ENCODE data around the gene SIAH1. TPM values are rescaled to one million over a fixed set of nuclear protein-coding genes. Genes with fewer than 3 reads are reported as not detected.
"Not testable (repeated sequence)": the region's sequence is repeated elsewhere in the genome, so short reads cannot be mapped to it uniquely, and the experiment has no call there.

SIAH1 gene
- polyA plus RNA-seq, 1 experiment, result 11.7 TPM

DNA sequence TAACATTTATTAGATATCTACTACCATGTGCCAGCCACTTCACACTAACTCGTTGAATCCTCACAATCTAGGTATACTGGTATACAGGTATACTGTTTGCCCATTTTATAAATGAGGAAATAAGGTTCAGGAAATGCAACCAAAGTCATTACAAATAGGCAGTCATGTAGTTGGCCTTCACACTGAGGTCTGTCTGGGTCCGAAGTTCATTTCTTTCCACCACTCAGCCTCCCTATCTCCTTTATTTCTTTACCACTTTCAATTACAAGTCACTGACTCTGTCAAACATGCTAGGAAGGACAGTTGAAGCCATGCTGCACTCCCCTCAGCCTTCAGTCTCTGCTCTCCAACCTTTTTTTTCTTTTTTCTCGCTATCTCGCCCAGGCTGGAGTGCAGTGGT is 20.7 kb upstream of the SIAH1 start:
- Histone ChIP-seq H3K27me3 (ENCODE audit: control insufficient read depth, insufficient read depth, low read length) (no peaks in the 10 kb centered on the region), H3K4me3 (ENCODE audit: low read depth, low read length) (no peak overlapping the region), H3K36me3 (ENCODE audit: control insufficient read depth, insufficient read depth, low read length) (no peaks in the 10 kb centered on the region)
- POLR2A ChIA-PET, result no interaction called here
- no peak for DNase-seq (ENCODE audit: low read depth)
- TF ChIP-seq, protein P1, sequence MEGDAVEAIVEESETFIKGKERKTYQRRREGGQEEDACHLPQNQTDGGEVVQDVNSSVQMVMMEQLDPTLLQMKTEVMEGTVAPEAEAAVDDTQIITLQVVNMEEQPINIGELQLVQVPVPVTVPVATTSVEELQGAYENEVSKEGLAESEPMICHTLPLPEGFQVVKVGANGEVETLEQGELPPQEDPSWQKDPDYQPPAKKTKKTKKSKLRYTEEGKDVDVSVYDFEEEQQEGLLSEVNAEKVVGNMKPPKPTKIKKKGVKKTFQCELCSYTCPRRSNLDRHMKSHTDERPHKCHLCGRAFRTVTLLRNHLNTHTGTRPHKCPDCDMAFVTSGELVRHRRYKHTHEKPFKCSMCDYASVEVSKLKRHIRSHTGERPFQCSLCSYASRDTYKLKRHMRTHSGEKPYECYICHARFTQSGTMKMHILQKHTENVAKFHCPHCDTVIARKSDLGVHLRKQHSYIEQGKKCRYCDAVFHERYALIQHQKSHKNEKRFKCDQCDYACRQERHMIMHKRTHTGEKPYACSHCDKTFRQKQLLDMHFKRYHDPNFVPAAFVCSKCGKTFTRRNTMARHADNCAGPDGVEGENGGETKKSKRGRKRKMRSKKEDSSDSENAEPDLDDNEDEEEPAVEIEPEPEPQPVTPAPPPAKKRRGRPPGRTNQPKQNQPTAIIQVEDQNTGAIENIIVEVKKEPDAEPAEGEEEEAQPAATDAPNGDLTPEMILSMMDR (IDR thresholded peaks at IDR 0.05; ENCODE audit: insufficient read depth, low read depth, low read length), result no peak
- CTCF ChIA-PET, result no interaction called here

DNA sequence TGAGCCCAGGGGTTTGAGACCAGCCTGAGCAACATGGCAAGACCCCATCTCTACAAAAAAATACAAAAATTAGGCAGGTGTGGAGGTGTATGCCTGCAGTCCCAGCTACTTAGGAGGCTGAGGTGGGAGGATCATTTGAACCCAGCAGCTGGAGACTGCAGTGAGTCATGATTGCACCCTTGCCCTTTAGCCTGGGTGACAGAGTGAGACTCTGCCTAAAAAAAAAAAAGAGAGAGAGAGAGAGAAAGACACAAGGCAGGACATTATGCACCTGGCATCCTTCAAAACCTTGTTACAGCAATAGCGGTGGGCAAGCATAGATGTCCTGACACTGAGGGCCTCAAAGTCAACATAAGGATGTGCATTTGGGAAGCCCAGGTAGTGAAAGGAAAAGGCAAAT is 19.9 kb upstream of the SIAH1 start:
- no peak for DNase-seq (ENCODE audit: low read depth)
- H3K27me3 ChIP-seq (ENCODE audit: control insufficient read depth, insufficient read depth, low read length), result no peaks in the 10 kb centered on the region
- H3K36me3 ChIP-seq (ENCODE audit: control insufficient read depth, insufficient read depth, low read length), result no peaks in the 10 kb centered on the region
- TF ChIP-seq, protein P1 (IDR thresholded peaks at IDR 0.05; ENCODE audit: insufficient read depth, low read depth, low read length), result no peak
- ChIA-PET CTCF (interaction anchor here (0.7 kb wide), 1 partner anchor 15 kb away, joined by 3 read pairs; no protein-coding TSS in a partner anchor), POLR2A (no interaction called here)
- no peak overlapping the region for H3K4me3 ChIP-seq (ENCODE audit: low read depth, low read length)

DNA sequence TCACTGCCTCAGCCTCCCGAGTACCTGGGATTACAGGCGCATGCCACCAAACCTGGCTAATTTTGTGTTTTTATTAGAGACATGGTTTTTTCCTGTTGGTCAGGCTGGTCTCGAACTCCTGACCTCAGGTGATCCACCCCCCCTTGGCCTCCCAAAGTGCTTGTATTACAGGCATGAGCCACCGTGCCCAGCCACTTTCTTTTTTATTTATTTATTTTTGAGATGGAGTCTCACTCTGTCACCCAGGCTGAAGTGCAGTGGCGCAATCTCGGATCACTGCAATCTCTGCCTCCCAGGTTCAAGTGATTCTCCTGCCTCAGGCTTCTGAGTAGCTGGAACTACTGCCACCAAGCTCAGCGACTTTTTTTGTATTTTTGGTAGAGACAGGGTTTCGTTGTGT is 17.3 kb upstream of the SIAH1 start:
- CTCF ChIA-PET; DNase-seq (ENCODE audit: low read depth); H3K4me3 ChIP-seq (ENCODE audit: low read depth, low read length); H3K27me3 ChIP-seq (ENCODE audit: control insufficient read depth, insufficient read depth, low read length); POLR2A ChIA-PET; H3K36me3 ChIP-seq (ENCODE audit: control insufficient read depth, insufficient read depth, low read length): not testable (repeated sequence)

DNA sequence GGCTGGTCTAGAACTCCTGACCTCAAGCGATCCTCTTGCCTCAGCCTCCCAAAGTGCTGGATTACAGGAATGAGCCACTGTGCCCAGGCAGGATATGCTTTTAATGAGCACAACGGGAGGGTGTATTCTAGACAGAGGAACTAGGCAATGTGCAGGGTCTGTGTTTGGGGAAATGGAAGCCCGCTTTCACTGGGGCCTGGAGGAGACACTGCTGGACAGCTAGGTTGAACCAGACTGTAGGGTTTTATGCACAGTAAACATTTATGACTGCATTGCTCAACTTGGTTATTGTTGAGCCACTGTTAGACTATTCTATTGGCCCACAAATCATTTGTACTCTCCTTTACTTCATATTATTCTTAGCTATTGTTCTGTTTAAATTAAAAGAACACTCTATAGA is 10.2 kb upstream of the SIAH1 start:
- DNase-seq (ENCODE audit: low read depth), result no peak
- Histone ChIP-seq H3K4me3 (ENCODE audit: low read depth, low read length) (no peak overlapping the region), H3K36me3 (ENCODE audit: control insufficient read depth, insufficient read depth, low read length) (no peaks in the 10 kb centered on the region), H3K27me3 (ENCODE audit: control insufficient read depth, insufficient read depth, low read length) (no peaks in the 10 kb centered on the region)
- POLR2A ChIA-PET, result no interaction called here
- TF ChIP-seq, protein P1 (IDR thresholded peaks at IDR 0.05; ENCODE audit: insufficient read depth, low read depth, low read length), result no peak
- CTCF ChIA-PET, result interaction anchor here (1.1 kb wide), 1 partner anchor 9 kb away, joined by 3 read pairs; no protein-coding TSS in a partner anchor

DNA sequence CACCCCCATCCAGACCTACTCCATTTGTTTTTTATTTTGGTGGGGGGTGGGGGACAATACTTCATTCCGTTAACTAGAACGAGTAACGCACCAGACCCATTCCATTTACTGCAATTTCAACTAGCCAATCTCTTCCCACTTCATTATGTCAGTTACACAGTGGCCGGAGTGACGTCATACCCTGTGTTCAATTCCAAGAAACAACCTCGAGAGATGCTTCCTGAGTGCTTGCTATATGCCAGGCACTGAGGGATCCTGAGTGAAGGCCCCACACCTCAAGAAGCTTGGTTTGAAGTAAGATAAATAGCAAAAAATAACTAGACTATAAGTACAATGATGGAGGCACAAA is 9.1 kb upstream of the SIAH1 start:
- no peaks in the 10 kb centered on the region for H3K27me3 ChIP-seq (ENCODE audit: control insufficient read depth, insufficient read depth, low read length)
- ChIA-PET POLR2A (interaction anchor here (0.5 kb wide), 1 partner anchor 312 kb away, joined by 3 read pairs; no protein-coding TSS in a partner anchor), CTCF (interaction anchor here (0.6 to 1.8 kb wide), 3 partner anchors 9 to 229 kb away, joined by 4 to 7 read pairs (median 4); no protein-coding TSS in a partner anchor)
- no peak overlapping the region for H3K4me3 ChIP-seq (ENCODE audit: low read depth, low read length)
- H3K36me3 ChIP-seq (ENCODE audit: control insufficient read depth, insufficient read depth, low read length), result no peaks in the 10 kb centered on the region
- DNase-seq (ENCODE audit: low read depth), result no peak
- TF ChIP-seq, protein P1 (IDR thresholded peaks at IDR 0.05; ENCODE audit: insufficient read depth, low read depth, low read length), result no peak

All from BJ (cell line).